ENCODE results near the gene CPNE5. TPM values are rescaled to one million over a fixed set of nuclear protein-coding genes. Genes with fewer than 3 reads are reported as not detected.

Gene CPNE5
- total RNA-seq, 1 donor from 2014 or later: 1.3 TPM

GRCh38 chr6:36760685-36761435 lies 78.4 kb downstream of the CPNE5 start:
- Histone ChIP-seq H3K4me3 (no peak overlapping the region), H3K36me3 (no peaks in the 10 kb centered on the region), H3K4me1 (peaks cover 0 to 6% of the 10 kb centered on the region in 2 donors), H3K9me3 (no peaks in the 10 kb centered on the region), H3K27ac (no peak overlapping the region), H3K27me3 (no peaks in the 10 kb centered on the region)
- no peak for TF ChIP-seq CTCF (IDR thresholded peaks at IDR 0.05)
- intact Hi-C loops (cut with DNase I): no loop called here
- no peak for DNase-seq (ENCODE audit: low spot score in 2 of 2)

- peak; percentile 92 to 99 (median 98) for TF ChIP-seq CTCF (IDR thresholded peaks at IDR 0.05)
- Histone ChIP-seq H3K4me1 (no peaks in the 10 kb centered on the region), H3K27ac (no peak overlapping the region), H3K9me3 (no peaks in the 10 kb centered on the region), H3K4me3 (no peak overlapping the region), H3K27me3 (no peaks in the 10 kb centered on the region), H3K36me3 (no peaks in the 10 kb centered on the region)
- peak; percentile 24 to 90 for DNase-seq (ENCODE audit: low spot score in 2 of 2)
- intact Hi-C loops (cut with DNase I): loop anchor here (1.0 to 5.0 kb wide), 3 partner anchors 67 to 144 kb away; no protein-coding TSS in a partner anchor
Observed at GRCh38 chr6:36759148-36759759, 80.0 kb downstream of the CPNE5 start.

- Histone ChIP-seq H3K9me3 (no peaks in the 10 kb centered on the region), H3K4me1 (no peaks in the 10 kb centered on the region), H3K27ac (no peak overlapping the region), H3K4me3 (no peak overlapping the region), H3K36me3 (no peaks in the 10 kb centered on the region), H3K27me3 (no peaks in the 10 kb centered on the region)
- no peak for DNase-seq (ENCODE audit: low spot score in 2 of 2)
- intact Hi-C loops (cut with DNase I): loop anchor here (1.0 to 5.0 kb wide), 3 partner anchors 66 to 144 kb away; no protein-coding TSS in a partner anchor
- TF ChIP-seq CTCF (IDR thresholded peaks at IDR 0.05): no peak
Observed at GRCh38 chr6:36758516-36759147, 80.6 kb downstream of the CPNE5 start.

- Histone ChIP-seq H3K36me3 (no peaks in the 10 kb centered on the region), H3K4me1 (no peaks in the 10 kb centered on the region), H3K9me3 (no peaks in the 10 kb centered on the region), H3K27me3 (no peaks in the 10 kb centered on the region), H3K4me3 (no peak overlapping the region), H3K27ac (no peak overlapping the region)
- DNase-seq (ENCODE audit: low spot score in 2 of 2): no peak
- TF ChIP-seq CTCF (IDR thresholded peaks at IDR 0.05): no peak
- intact Hi-C loops (cut with DNase I): loop anchor here (2.0 to 5.0 kb wide), 2 partner anchors 66 to 143 kb away; no protein-coding TSS in a partner anchor
Observed at GRCh38 chr6:36757943-36758508, 81.2 kb downstream of the CPNE5 start.

- no peaks in the 10 kb centered on the region for H3K27me3 ChIP-seq
- no peak overlapping the region for H3K27ac ChIP-seq
- H3K4me3 ChIP-seq: no peak overlapping the region
- no peak for TF ChIP-seq CTCF (IDR thresholded peaks at IDR 0.05)
- intact Hi-C loops (cut with DNase I): loop anchor here (5.0 kb wide), 1 partner anchor 65 kb away; no protein-coding TSS in a partner anchor
- no peaks in the 10 kb centered on the region for H3K9me3 ChIP-seq
- no peaks in the 10 kb centered on the region for H3K4me1 ChIP-seq
- no peaks in the 10 kb centered on the region for H3K36me3 ChIP-seq
- DNase-seq (ENCODE audit: low spot score in 2 of 2): no peak
Observed at GRCh38 chr6:36757206-36757605, 82.0 kb downstream of the CPNE5 start.

Measured in ascending aorta (tissue), 2 donors.